Nephron (organoid): ENCODE measurements around the gene ROCK2.

Experiments
- H3K27ac Mint-ChIP-seq, 3 experiments: 2 replicates each; pipeline ENCODE4 v1.8.0; 2020; ENCODE audit warnings: mixed read lengths in 3 of 3, mild to moderate bottlenecking in 2 of 3, moderate library complexity in 1 of 3
- H3K27me3 Mint-ChIP-seq: 2 replicates; pipeline ENCODE4 v1.8.0; 2021; ENCODE audit warnings: low read depth, mild to moderate bottlenecking, moderate library complexity, mixed read lengths
- H3K36me3 Mint-ChIP-seq: 2 replicates; pipeline ENCODE4 v1.8.0; 2020; ENCODE audit warnings: low read depth, mixed read lengths
- H3K4me1 Mint-ChIP-seq: 2 replicates; pipeline ENCODE4 v1.8.0; 2020; ENCODE audit warnings: mixed read lengths
- H3K4me3 Mint-ChIP-seq, 3 experiments: 2 replicates each; pipeline ENCODE4 v1.8.0; 2020; ENCODE audit warnings: mild to moderate bottlenecking in 3 of 3, mixed read lengths in 3 of 3, moderate library complexity in 2 of 3
- H3K9me3 Mint-ChIP-seq: 2 replicates; pipeline ENCODE4 v1.8.0; 2020; ENCODE audit warnings: mixed read lengths
- TF ChIP-seq, protein P1 (sequence below), 3 experiments: fragments of 200-600 bp; sonication (generic); IDR thresholded peaks; one replicate each; pipeline ENCODE4 v1.5.0; 2021; ENCODE audit warnings: antibody characterized with exemption in 3 of 3; ENCODE audit not compliant: unreplicated experiment in 3 of 3

ROCK2 gene

DNA sequence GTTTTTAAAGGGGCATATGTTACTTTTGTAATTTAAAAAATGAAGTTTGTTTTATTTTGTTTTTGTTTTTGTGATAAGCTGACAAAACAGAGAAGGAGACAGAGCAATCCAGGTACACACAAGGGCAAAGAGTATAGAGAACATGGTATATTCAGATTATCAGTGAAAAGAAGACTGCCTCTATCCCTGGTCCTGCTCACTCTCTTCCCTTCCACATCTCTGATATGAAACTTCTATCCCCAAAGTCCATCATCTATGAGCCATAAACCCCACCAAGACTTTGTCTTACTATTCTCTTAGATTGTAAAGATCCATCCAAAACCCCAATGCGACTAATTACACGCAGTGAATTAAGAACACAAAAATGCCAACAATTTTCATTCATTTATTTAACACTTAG lies 16.6 kb downstream of the ROCK2 start:
- TF ChIP-seq, protein P1, sequence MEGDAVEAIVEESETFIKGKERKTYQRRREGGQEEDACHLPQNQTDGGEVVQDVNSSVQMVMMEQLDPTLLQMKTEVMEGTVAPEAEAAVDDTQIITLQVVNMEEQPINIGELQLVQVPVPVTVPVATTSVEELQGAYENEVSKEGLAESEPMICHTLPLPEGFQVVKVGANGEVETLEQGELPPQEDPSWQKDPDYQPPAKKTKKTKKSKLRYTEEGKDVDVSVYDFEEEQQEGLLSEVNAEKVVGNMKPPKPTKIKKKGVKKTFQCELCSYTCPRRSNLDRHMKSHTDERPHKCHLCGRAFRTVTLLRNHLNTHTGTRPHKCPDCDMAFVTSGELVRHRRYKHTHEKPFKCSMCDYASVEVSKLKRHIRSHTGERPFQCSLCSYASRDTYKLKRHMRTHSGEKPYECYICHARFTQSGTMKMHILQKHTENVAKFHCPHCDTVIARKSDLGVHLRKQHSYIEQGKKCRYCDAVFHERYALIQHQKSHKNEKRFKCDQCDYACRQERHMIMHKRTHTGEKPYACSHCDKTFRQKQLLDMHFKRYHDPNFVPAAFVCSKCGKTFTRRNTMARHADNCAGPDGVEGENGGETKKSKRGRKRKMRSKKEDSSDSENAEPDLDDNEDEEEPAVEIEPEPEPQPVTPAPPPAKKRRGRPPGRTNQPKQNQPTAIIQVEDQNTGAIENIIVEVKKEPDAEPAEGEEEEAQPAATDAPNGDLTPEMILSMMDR (IDR thresholded peaks at IDR 0.05; ENCODE audit: unreplicated experiment in 3 of 3) = no peak
- H3K27ac Mint-ChIP-seq = no peak overlapping the region
- no peaks in the 10 kb centered on the region for H3K27me3 Mint-ChIP-seq
- peaks cover 6% of the 10 kb centered on the region for H3K9me3 Mint-ChIP-seq
- peaks cover 15% of the 10 kb centered on the region for H3K4me1 Mint-ChIP-seq
- H3K4me3 Mint-ChIP-seq = no peak overlapping the region
- peaks cover 7% of the 10 kb centered on the region for H3K36me3 Mint-ChIP-seq

DNA sequence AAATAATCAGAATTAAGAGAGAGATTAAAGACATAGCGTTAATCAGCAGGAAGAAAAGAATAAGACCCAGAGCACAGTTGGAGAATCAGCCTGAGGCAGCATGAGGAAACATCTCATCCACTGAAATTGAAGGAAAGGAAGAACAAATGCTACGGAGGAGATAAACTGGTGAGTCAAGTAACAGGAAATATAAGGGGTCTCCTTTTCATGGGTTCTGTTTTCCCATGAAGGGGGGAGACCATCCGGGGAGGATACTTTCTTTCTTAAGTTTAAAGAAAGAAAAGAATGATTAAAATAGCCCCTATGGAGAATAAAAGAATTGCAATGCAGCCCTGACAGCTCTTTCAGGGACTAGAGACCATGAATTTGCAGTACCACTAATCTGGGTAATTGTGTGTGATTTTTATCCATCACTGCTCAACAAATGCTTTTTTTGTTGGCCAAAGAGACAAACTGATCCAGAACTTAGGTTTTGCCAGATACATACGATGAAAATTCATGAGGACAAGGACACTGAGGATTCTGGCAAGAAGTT lies 17.7 kb downstream of the ROCK2 start:
- Mint-ChIP-seq H3K4me3 (no peak overlapping the region), H3K36me3 (peaks cover 3% of the 10 kb centered on the region), H3K4me1 (peaks cover 15% of the 10 kb centered on the region), H3K27ac (no peak overlapping the region), H3K27me3 (no peaks in the 10 kb centered on the region), H3K9me3 (peaks cover 3% of the 10 kb centered on the region)
- TF ChIP-seq, protein P1 (IDR thresholded peaks at IDR 0.05; ENCODE audit: unreplicated experiment in 3 of 3) = no peak

DNA sequence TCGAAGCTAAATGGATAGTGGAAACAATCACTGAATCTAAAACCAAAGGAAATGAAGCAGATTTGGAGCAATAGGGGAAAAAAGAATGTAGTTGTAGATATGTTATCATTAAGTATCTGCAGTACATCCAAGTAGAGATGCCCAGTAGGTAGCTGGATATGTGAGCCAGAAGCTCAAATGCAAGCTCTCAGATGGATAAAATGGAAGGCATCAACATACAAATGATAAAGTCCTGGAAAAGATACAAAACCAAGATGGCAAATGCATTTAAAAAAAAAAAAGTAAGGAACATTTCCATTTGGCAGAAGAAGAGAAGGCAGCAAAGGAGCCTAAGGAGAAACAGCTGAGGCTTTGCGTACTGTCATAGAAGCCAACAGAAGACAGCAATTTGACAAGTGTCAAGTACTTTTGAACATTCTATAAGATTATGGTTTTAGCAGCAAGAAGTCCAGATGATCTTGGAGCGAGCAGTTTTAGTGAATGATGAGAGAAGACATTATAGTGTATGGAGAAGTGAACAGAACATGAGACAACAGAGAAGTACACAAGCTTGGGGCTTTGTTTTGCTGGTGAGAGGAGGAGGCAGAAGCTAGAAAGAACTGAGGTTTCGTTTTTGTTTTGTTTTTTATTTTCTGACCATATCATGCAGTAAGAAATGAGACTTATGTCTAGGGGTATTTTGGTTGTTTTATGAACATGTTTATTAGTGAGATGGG lies 18.3 kb downstream of the ROCK2 start:
- no peaks in the 10 kb centered on the region for H3K9me3 Mint-ChIP-seq
- no peaks in the 10 kb centered on the region for H3K27me3 Mint-ChIP-seq
- H3K4me1 Mint-ChIP-seq = peaks cover 15% of the 10 kb centered on the region
- H3K36me3 Mint-ChIP-seq = peaks cover under 1% of the 10 kb centered on the region
- no peak overlapping the region for H3K27ac Mint-ChIP-seq
- H3K4me3 Mint-ChIP-seq = no peak overlapping the region
- TF ChIP-seq, protein P1 (IDR thresholded peaks at IDR 0.05; ENCODE audit: unreplicated experiment in 3 of 3) = no peak

DNA sequence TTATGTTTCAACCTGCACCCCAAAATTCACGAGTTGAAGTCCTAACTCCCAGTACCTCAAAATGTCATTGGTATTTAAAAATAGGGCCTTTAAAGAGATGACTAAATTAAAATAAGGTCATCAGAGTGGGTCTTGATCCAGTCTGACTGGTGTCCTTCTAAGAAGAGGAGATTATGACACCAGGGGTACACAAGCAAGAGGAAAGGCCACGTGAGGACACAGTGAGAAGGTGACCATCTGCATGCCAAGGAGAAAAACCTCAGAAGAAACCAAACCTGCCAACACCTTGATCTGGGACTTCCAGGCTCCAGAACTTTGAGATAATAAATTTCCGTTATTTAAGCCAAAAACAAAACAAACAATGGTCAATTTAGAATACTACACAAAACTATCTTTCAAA lies 22.6 kb downstream of the ROCK2 start:
- H3K36me3 Mint-ChIP-seq = peaks cover 17% of the 10 kb centered on the region
- H3K4me3 Mint-ChIP-seq = no peak overlapping the region
- H3K9me3 Mint-ChIP-seq = peaks cover 4% of the 10 kb centered on the region
- no peak overlapping the region for H3K27ac Mint-ChIP-seq
- TF ChIP-seq, protein P1 (IDR thresholded peaks at IDR 0.05; ENCODE audit: unreplicated experiment in 3 of 3) = no peak
- H3K4me1 Mint-ChIP-seq = no peaks in the 10 kb centered on the region
- no peaks in the 10 kb centered on the region for H3K27me3 Mint-ChIP-seq

DNA sequence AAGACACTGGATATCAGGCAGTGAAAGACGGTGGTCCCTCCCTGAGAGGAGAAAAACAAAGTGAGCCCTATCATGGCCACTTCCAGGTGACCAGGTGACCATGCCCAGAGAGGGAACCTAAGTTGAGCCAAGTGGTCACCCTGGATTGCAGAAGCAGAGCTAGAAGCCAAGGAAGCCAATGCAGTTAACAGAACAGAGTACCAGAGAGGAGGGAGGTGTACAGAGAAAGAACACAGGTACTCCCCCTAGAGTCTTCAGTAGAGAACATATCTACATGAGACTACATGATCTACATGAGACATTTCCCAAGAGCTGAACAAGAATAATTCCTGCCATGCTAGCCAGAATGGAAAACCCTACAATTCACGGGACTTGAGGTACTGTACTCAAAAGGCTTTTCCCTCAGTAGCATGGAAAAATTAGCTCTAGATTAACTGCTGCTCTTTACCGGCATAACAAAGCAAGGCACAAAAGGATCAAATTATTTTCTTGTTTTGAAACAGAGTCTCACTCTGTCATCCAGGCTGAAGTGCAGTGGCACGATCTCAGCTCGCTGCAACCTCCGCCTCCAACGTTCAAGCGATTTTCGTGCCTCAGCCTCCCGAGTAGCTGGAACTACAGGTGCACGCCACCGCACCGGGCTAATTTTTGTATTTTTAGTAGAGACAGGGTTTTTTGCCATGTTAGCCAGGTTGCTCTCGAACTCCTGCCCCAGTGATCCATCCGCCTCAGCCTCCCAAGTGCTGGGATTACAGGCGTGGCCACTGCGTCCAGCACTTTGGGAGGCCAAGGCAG lies 23.5 kb downstream of the ROCK2 start:
- Mint-ChIP-seq H3K4me3 (no peak overlapping the region), H3K9me3 (peaks cover 4% of the 10 kb centered on the region), H3K36me3 (peaks cover 17% of the 10 kb centered on the region), H3K4me1 (no peaks in the 10 kb centered on the region), H3K27ac (no peak overlapping the region), H3K27me3 (no peaks in the 10 kb centered on the region)
- TF ChIP-seq, protein P1 (IDR thresholded peaks at IDR 0.05; ENCODE audit: unreplicated experiment in 3 of 3) = no peak
